B cell (primary cell): ENCODE measurements around the gene TECTA. TPM values are rescaled to one million over a fixed set of nuclear protein-coding genes. Genes with fewer than 3 reads are reported as not detected.

Source experiments
- ATAC-seq: fragments of 200-7000 bp; cut with Tn5 transposase; one replicate; pipeline ENCODE4 v1.10.0; 2021; ENCODE audit warnings: low read depth, mild to moderate bottlenecking, moderate number of reproducible peaks, moderate library complexity
- CTCF ChIA-PET: fragments of 350-600 bp; sonication (Branson Sonifier 250); formaldehyde crosslinking; loops from one replicate; lab custom pipeline; 2021; ENCODE audit warnings: antibody characterized with exemption, inconsistent platforms; lab: Charles Lee
- POLR2A ChIA-PET: fragments of 350-600 bp; sonication (Branson Sonifier 250); formaldehyde crosslinking; loops from one replicate; lab custom pipeline; 2021; ENCODE audit warnings: antibody characterized with exemption; lab: Charles Lee
- DNase-seq: peaks from one replicate; pipeline ENCODE4 v3.0.0; 2013
- H2AFZ ChIP-seq: 2 replicates; pipeline ENCODE4 v1.6.1; 2012; ENCODE audit warnings: mild to moderate bottlenecking, low read depth, low read length; ENCODE audit not compliant: insufficient read depth, poor library complexity, severe bottlenecking
- H3K27ac ChIP-seq, 2 donors: 1 replicate in 1 of 2; 2 replicates in 1 of 2; pipeline ENCODE4 v1.5.1; 2012 to 2013; ENCODE audit warnings: low read length in 2 of 2, mild to moderate bottlenecking in 2 of 2, moderate library complexity in 1 of 2
- H3K27me3 ChIP-seq, 4 experiments: fragments of 200-600 bp in 1 of 4; sonication (generic) in 1 of 4; replicated peaks in 1 of 4; 1 replicate in 2 of 4; 2 replicates in 2 of 4; pipeline versions ENCODE4 v1.6.1 to v1.7.0; 2013 to 2016; ENCODE audit warnings: low read length in 3 of 4, mild to moderate bottlenecking in 2 of 4, mixed read lengths in 1 of 4, moderate library complexity in 1 of 4; ENCODE audit not compliant: insufficient read depth in 4 of 4, control insufficient read depth in 3 of 4; ENCODE audit errors: control extremely low read depth in 1 of 4
- H3K36me3 ChIP-seq, 2 experiments: replicated peaks in 1 of 2; 1 replicate in 1 of 2; 2 replicates in 1 of 2; pipeline versions ENCODE4 v1.6.1 to v1.7.1; 2013; ENCODE audit warnings: low read length in 1 of 2; ENCODE audit not compliant: insufficient read depth in 2 of 2, control insufficient read depth in 1 of 2; ENCODE audit errors: control extremely low read depth in 1 of 2, extremely low read depth in 1 of 2
- H3K4me1 ChIP-seq, 2 donors: fragments of 200-600 bp in 1 of 2; sonication (generic) in 1 of 2; 1 replicate in 1 of 2; 2 replicates in 1 of 2; pipeline versions ENCODE4 v1.5.1 to v1.6.1; 2013 to 2017; ENCODE audit warnings: low read length in 2 of 2; ENCODE audit not compliant: control insufficient read depth in 2 of 2, insufficient read depth in 2 of 2
- H3K4me2 ChIP-seq: replicated peaks from 2 replicates; pipeline ENCODE3; 2012; ENCODE audit warnings: mild to moderate bottlenecking, low read depth, low read length; ENCODE audit not compliant: poor library complexity, severe bottlenecking
- H3K4me3 ChIP-seq, 5 experiments: fragments of 200-600 bp in 1 of 5; sonication (generic) in 1 of 5; 1 replicate in 3 of 5; 2 replicates in 2 of 5; pipeline versions ENCODE4 v1.5.1 to v1.7.0; 2011 to 2016; ENCODE audit warnings: low read length in 4 of 5, mild to moderate bottlenecking in 4 of 5, low read depth in 2 of 5, control low read depth in 1 of 5, moderate library complexity in 1 of 5; ENCODE audit not compliant: insufficient read depth in 1 of 5; ENCODE audit errors: control extremely low read depth in 1 of 5, extremely low read depth in 1 of 5
- H3K79me2 ChIP-seq: fragments of 200-600 bp; sonication (generic); one replicate; pipeline ENCODE4 v1.6.0; 2016; ENCODE audit warnings: low read length; ENCODE audit not compliant: control insufficient read depth, insufficient read depth
- H3K9ac ChIP-seq: fragments of 200-600 bp; sonication (generic); 2 replicates; pipeline ENCODE4 v1.6.1; 2017; ENCODE audit warnings: mild to moderate bottlenecking, low read length, moderate library complexity
- H3K9me3 ChIP-seq, 3 donors: one replicate each; pipeline versions ENCODE4 v1.6.1 to v1.7.1; 2013; ENCODE audit warnings: low read length in 2 of 3; ENCODE audit not compliant: control insufficient read depth in 2 of 3, insufficient read depth in 1 of 3; ENCODE audit errors: control extremely low read depth in 1 of 3
- H4K20me1 ChIP-seq: 2 replicates; pipeline ENCODE4 v1.6.0; 2012; ENCODE audit warnings: mild to moderate bottlenecking, low read length; ENCODE audit not compliant: insufficient read depth, control insufficient read depth, poor library complexity, severe bottlenecking
- H3K27ac Mint-ChIP-seq: one replicate; pipeline ENCODE4 v1.8.0; 2021; ENCODE audit warnings: mixed read lengths
- H3K27me3 Mint-ChIP-seq: one replicate; pipeline ENCODE4 v1.8.0; 2021; ENCODE audit warnings: mixed read lengths
- H3K4me1 Mint-ChIP-seq: one replicate; pipeline ENCODE4 v1.8.0; 2021; ENCODE audit warnings: mixed read lengths
- H3K4me3 Mint-ChIP-seq: one replicate; pipeline ENCODE4 v1.8.0; 2021; ENCODE audit warnings: mixed read lengths
- H3K9me3 Mint-ChIP-seq: one replicate; pipeline ENCODE4 v1.8.0; 2022; ENCODE audit warnings: mixed read lengths; ENCODE audit not compliant: insufficient read depth
- CTCF ChIP-seq: fragments of 200-600 bp; IDR thresholded peaks from one replicate; pipeline ENCODE4 v1.8.0; 2022; ENCODE audit warnings: antibody characterized with exemption, mild to moderate bottlenecking
- EZH2 ChIP-seq: IDR thresholded peaks from 2 replicates; pipeline ENCODE4 v1.6.1; 2012; ENCODE audit warnings: borderline replicate concordance, low read depth, mild to moderate bottlenecking, moderate library complexity, low read length; ENCODE audit not compliant: insufficient read depth, poor library complexity, severe bottlenecking
- WGBS: methylation state at CpG from one replicate; pipeline ENCODE4 v1.1.5; 2013; ENCODE audit warnings: missing lambda C conversion rate; ENCODE audit not compliant: insufficient coverage; 5-methylcytosine and 5-hydroxymethylcytosine counted together
- intact Hi-C: fragments of 100-400 bp; cut with micrococcal nuclease; formaldehyde crosslinking; loops from one replicate; pipeline ENCODE4 v1.10.0; 2022
- polyA plus RNA-seq: library from polyadenylated mRNA; depleted of rRNA; stranded (reverse); fragments of >200 nt; gene quantifications from 2 replicates; pipeline ENCODE4 v1.2.3, GENCODE V29; 2012
- total RNA-seq, 2 donors: library from RNA; stranded (reverse); fragments of 120-200 nt in 1 of 2; gene quantifications; 1 replicate in 1 of 2; 2 replicates in 1 of 2; pipeline versions ENCODE4 v1.2.3 to v1.2.4, GENCODE V29; 2013 to 2022

The TECTA gene
- total and polyA plus RNA-seq, 2 donors (not counting 1 experiment from before 2014, with no cell fraction given) = 0.47 to 0.51 TPM

GRCh38 chr11:121231576-121232278, 130.7 kb downstream of the TECTA start:
- Mint-ChIP-seq H3K4me1 (peaks cover 9% of the 10 kb centered on the region), H3K4me3 (no peak overlapping the region), H3K9me3 (peaks cover 3% of the 10 kb centered on the region), H3K27me3 (peaks cover 23% of the 10 kb centered on the region), H3K27ac (no peak overlapping the region)
- DNase-seq (no peak), ATAC-seq (no peak)
- intact Hi-C loops = no loop called here
- 98% methylated on average over 8 of the region's 8 CpGs for WGBS
- no peak for TF ChIP-seq EZH2
- Histone ChIP-seq H4K20me1 (no peaks in the 10 kb centered on the region), H2AFZ (no peak overlapping the region), H3K4me3 (no peak overlapping the region), H3K36me3 (no peaks in the 10 kb centered on the region), H3K9me3 (peaks cover 0 to 3% (median 0%) of the 10 kb centered on the region in 3 donors), H3K9ac (no peak overlapping the region), H3K79me2 (no peaks in the 10 kb centered on the region), H3K4me1 (peaks cover 4 to 9% of the 10 kb centered on the region in 2 donors), H3K4me2 (no peak overlapping the region), H3K27ac (no peak overlapping the region), H3K27me3 (peaks cover 0 to 16% (median 3%) of the 10 kb centered on the region in 4 experiments)
- ChIA-PET POLR2A (no interaction called here), CTCF (interaction anchor here (1.2 kb wide), 1 partner anchor 19 kb away, joined by 4 read pairs; no protein-coding TSS in a partner anchor)

GRCh38 chr11:121235057-121235456, 134.0 kb downstream of the TECTA start:
- H3K9me3 ChIP-seq = no peaks in the 10 kb centered on the region
- TF ChIP-seq CTCF (no peak), EZH2 (no peak)
- Mint-ChIP-seq H3K4me3 (no peak overlapping the region), H3K9me3 (no peaks in the 10 kb centered on the region), H3K27ac (no peak overlapping the region), H3K4me1 (peaks cover 24% of the 10 kb centered on the region), H3K27me3 (peaks cover 23% of the 10 kb centered on the region)
- H3K36me3 ChIP-seq = no peaks in the 10 kb centered on the region
- no peak overlapping the region for H3K4me2 ChIP-seq
- no peak overlapping the region for H3K9ac ChIP-seq
- no peaks in the 10 kb centered on the region for H4K20me1 ChIP-seq
- H3K27me3 ChIP-seq = peaks cover 0 to 16% (median 3%) of the 10 kb centered on the region in 4 experiments
- intact Hi-C loops = no loop called here
- H3K4me3 ChIP-seq = no peak overlapping the region
- ATAC-seq = no peak
- no peak overlapping the region for H2AFZ ChIP-seq
- POLR2A ChIA-PET = no interaction called here
- 100% methylated on average over 2 of the region's 3 CpGs for WGBS
- peaks cover 7 to 24% of the 10 kb centered on the region in 2 donors for H3K4me1 ChIP-seq
- no peak overlapping the region for H3K27ac ChIP-seq
- no peak for DNase-seq
- H3K79me2 ChIP-seq = no peaks in the 10 kb centered on the region
- CTCF ChIA-PET = no interaction called here
